HG02571 (cell line): ENCODE measurements around the gene SPTLC2.
"Not testable (repeated sequence)": the region's sequence is repeated elsewhere in the genome, so short reads cannot be mapped to it uniquely, and the experiment has no call there.

ENCODE experiments used
- ATAC-seq: cut with Tn5 transposase; IDR thresholded peaks from one replicate; pipeline ENCODE4 v1.9.1; 2021; ENCODE audit warnings: mild to moderate bottlenecking, moderate library complexity; ENCODE audit not compliant: unreplicated experiment

SPTLC2 gene

DNA sequence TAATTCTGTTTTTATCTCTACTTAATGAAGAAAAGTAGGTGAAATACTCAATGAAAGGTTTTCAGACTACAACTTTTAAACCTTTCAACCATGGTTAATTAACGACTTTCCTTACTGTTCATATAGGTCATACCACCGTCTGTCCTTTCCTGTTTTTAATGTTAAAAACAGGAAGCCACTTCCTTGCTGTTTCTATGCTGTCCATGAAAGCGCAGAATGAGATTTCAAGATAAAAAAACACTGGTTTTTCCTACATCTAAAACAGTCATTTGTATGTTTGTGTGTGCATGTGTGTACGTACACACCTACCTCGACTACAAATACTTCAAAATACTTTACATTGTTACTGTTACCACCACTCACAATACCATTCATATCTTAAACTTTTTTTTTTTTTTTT, 27.3 kb downstream of the SPTLC2 start:
- no peak for ATAC-seq

DNA sequence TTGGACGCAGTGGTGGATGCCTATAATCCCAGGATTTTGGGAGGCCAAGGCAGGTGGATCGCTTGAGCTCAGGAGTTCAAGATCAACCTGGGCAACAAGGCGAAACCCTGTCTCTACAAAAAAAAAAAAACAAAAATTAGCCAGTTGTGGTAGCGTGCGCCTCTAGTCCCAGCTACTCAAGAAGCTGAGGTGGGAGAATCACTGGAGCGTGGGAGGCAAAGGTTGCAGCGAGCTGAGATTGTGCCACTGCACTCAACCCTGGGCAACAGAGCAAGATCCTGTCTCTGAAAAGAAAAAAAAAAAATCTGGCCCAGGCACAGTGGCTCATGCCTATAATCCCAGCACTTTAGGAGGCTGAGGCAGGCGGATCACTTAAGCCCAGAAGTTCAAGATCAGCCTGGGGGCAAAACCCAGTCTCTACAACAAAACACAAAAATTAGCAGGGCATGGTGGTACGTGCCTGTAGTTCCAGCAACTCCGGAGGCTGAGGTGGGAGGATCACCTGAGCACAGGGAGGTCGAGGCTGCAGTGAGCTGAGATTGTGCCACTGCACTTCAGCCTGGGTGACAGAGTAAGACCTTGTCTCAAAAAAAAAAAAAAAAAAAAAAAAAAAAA, 27.9 kb downstream of the SPTLC2 start:
- ATAC-seq = not testable (repeated sequence)

DNA sequence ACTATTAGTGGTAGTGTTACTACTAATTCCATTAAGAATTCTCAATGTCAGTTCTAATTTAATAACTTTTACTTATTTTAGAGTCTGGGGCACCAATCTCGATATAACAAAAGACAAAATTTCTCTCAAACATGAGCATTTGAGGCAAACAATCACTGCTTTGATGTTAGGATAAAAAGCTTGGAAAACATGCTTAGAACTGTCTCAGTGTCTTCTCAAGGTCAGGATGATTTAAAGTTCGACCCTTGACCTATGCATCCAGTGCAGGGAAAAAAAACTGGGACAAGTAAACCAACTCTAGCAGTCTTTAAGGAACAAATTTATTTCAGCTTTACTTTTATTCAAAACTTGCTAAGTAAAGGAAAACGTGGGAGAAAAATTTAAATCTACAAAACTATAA, 31.1 kb downstream of the SPTLC2 start:
- ATAC-seq = no peak

DNA sequence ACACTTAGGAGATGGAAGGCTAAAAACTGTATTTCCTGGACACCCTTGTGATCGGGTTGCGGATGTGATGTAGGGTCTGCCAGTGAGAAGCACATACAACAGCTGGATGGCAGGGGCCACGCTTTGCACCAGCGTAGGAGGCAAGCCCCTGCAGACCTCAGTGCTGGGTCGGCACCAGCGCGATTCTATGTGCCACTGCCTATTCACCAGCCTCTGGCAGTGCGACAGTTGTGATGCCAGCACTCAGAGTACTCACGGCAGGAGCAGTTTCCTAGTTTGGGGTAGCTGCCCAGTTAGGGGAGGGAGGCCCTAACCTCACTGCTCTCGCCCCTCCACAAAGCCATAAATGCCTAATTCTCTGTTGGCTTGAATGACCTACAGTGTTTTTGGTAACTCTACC, 31.6 kb downstream of the SPTLC2 start:
- ATAC-seq = no peak

DNA sequence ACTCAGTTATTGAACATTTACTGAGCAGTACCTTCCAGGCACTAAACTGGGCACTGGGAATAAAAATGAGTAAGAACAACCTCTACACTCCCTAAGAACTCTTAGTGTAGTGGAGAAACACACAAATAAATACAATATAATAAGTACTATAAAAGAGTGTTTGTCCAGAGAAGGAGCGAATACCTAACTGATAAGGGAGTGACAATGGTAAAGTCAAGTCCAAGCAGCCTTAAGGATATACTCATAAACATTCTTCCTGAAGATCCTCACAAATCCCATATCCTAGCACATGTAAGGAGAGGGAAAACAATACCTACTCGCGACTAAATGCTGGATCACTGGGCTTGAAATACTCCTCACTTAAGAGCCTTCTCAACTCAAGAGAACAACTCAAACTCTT, 32.8 kb downstream of the SPTLC2 start:
- no peak for ATAC-seq

DNA sequence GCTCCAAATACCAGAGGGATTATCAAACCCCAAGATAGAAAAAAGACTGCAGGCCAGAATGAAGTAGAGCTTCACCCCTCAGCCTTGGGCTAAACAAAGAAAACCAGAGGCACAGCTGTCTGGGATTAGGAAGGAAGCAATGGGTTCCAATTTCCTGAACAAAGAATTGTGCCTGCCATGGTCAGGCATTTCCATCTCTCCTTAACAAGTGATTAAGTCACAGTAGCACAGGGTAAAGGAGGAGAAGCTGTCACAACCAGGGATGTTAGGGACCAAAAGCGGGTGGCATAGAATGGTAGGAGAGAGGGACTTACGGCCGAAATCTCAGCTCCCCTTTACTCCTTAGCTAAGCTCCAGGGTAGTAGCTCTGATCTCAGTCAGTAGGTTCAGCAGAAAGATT, 33.9 kb downstream of the SPTLC2 start:
- no peak for ATAC-seq

DNA sequence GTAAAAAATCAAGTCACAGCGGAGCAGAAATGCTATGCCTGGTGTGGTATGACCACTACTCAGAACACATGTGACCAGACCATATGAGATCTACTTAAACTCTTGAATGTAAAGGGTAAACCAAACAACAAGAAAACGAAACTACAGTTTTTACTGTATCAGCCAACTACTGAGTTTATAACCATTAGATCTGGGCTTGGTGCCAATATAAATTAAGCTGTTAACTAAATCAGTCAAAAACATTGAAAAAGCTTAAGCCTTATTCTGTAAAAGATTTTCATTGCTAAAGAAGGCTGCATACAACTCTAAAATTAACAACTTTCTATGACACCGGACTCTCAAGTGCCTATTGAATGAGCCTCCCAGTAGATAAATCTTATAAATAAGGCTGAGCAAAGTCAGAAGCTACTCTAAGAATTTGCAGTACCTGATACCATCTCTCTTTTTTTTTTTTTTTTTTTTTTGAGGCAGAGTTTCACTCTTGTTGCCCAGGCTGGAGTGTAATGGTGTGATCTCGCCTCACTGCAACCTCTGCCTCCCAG, 35.4 kb downstream of the SPTLC2 start:
- peak; percentile 95 for ATAC-seq

DNA sequence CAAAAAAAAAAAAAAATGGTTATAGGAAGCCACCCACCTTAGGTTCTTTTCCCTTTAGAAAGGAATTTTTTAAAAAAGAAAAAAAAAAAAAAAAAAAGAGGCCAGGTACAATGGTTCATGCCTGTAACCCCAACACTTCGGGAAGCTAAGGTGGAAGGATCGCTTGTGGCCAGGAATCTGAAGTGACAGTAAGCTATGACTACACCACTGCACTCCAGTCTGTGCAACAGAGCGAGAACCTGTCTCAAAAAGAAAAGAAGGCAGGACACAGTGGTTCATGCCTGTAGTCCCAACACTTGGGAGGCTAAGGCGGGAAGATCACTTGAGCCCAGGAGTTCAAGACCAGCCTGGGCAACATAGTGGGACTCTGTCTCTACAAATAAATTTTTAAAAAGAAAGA, 36.0 kb downstream of the SPTLC2 start:
- no peak for ATAC-seq

DNA sequence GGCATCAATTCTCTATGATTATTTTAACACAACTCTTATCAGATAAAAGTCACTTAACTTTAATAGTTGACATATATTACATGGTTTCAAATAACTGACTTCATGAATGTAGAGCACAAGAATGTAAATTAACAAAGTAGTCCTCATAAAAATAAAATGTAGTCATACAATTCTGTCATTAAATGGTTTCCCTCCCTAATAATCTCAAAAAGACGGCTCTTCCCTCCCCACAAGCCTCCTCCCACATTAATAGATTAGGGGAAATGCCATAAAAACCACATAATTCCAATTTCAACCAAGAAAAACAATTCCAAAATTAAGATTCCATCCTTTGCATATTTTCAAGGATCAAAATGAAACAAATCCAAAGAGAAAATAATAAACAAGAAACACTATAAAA, 36.7 kb downstream of the SPTLC2 start:
- ATAC-seq = no peak

DNA sequence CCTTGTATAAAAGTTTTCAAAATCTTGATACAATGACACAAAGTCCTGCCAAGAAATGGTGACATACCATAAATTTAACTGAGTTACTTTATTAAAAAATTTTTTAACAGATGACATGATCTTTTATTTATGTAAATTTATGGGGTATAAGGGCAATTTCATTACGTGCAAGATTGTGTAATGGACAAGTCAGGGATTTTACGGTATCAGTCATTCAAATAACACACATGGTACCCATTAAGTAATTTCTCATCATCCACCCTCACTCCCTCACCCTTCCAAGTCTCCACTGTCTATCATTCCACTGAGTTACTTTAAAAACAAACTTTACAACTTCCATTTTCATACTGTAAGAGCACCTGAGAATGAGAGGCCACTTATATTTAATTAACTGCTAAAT, 37.4 kb downstream of the SPTLC2 start:
- ATAC-seq = no peak

DNA sequence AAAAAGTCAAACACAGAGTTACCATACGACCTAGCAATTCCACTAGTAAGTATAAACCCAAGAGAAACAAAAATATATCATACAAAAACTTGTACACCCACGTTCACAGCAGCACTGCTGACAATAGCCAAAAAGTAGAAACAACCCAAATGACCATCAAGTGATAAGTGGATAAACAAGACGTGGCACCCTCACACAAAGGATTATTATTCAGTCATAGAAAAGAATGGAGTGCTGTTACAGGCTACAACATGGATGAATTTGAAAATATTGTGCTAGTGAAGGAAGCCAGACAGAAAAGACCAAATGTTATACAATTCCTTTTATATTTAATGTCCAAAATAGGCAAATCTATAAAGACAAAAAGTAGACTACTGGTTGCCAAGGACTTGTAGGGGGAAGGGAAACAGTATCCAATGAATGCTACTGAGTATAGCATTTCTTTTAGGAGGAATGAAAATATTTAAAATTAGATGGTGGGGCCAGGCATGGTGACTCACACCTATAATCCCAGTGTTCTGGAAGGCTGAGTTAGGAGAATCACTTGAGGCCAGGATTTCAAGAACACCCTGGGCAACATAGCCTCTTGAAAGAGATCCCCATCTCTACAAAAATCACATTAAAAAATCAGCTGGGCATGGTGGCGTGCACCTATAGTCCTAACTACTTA, 41.9 kb downstream of the SPTLC2 start:
- ATAC-seq = no peak

DNA sequence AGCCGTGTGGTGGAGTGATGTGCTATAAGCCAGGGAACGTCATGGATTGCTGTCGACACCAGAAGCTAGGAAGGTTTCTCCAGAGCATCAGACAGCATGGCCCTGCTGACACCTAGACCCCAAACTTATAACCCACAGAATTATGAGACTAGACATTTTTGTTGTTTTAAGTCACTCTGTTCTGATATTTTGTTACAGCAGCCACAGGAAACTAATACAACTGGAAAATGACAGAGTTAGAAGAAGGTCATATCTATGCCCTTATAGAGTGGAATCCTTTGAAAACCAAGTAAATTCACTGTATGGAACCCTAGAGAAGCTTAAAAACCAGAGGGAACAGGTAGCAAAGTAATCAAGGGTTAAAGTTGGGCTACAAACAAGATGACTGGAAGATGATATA, 42.5 kb downstream of the SPTLC2 start:
- ATAC-seq = no peak

DNA sequence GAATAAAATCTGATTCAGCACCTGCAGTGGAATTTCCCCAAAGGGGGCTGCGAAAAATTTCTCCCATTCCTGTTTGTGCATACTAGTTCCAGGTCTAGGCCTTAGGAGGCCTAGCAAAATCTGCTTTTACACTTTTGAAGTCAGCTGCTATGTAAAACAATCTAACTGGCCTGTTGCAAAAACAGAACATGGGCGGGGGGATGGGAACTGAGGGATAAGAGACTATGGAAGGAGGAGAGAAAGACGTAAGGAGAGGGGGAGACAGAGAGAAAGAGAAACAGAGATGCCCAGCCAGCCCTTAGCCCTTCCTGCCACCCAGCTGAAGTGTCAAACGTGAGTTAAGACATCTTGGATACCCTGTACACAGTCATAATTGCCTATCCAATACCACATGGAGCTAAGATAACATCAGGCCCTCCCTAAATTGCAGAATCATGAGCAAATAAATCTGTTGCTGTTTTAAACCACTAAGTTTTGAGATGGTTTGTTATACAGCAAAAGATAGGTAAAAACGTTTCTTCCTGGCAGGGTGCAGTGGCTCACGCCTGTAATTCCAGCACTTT, 45.6 kb downstream of the SPTLC2 start:
- no peak for ATAC-seq

DNA sequence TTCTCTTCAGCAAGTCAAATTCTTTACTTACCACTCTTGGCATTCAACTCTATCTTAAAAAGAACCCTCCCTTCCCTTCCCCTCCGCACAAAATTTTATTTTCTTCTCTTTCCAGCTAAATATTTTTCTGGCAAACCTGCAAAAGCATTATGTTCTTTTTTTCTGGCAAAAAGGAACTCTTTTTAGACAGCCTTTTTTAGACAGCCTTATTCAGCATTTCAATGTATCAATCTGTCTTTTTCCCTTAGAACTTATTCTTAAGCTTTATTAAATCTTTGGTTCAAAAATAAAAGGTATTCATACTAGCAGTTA, 50.5 kb downstream of the SPTLC2 start:
- no peak for ATAC-seq

DNA sequence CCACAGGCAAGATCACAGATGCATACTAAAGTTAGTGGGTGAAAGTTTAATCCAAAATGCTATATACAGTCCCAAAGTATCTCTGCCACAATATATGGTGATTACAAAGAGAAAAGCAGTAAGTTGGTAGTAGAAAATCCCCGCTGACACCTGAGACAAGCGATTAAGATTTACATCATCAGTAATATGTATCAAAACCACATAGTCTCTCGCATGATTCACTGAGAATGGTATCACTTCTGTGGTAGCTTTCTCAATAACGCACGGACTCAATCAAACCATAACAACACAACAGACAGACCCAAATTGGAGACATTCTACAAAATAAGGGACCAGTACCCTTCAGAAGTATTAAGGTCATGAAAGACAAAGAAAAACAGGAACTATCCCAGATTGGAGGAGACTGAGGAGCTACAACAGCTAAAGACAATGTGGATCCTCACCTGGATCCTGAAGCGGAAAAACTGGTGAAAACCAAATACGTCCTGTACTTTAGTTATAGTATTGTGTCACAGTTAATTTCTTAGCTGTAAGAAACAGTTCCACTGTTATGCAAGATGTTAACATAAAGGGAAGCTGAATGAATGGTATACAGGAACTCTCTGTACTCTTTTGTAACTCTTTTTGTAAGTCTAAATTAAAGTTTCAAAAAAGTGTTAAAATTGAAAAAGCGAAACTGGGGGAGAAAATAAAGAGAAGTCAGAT, 51.0 kb downstream of the SPTLC2 start:
- ATAC-seq = no peak

DNA sequence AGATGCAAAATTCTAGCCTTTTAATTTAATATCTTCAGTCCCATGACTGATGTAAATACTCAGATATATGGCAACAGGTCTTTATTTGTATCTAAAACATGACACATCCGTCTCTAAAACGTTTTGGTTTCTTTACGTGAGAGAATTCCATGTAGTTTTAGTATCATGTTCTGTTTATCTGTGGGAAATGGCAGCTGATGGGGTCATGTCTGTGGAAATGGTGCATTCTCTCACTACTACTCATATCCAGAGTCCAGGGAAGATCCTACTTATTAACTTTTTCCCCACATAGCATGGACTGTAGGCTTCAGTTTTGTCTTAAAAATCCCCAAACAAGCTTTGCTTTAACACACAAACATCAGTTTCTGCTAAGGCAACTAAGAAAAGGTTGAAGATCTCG, 53.8 kb downstream of the SPTLC2 start:
- no peak for ATAC-seq

DNA sequence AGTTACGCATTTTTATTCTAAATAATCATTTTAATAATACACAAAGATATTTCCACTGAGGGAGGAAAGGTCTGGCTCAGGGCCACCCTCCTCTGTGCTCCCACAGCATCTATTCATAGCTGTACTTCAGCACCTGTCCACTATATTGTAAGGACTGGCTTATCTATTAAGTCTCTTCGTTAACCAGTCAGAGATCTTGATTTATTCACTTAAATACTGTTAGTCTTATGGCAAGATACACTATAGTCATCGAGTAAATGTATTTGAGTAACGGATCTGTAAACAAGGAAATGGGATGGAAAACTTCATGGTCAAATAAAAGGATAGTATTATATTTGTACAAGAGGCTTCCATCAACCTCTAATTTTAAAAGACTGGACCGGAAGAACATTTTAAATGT, 54.6 kb downstream of the SPTLC2 start:
- no peak for ATAC-seq

DNA sequence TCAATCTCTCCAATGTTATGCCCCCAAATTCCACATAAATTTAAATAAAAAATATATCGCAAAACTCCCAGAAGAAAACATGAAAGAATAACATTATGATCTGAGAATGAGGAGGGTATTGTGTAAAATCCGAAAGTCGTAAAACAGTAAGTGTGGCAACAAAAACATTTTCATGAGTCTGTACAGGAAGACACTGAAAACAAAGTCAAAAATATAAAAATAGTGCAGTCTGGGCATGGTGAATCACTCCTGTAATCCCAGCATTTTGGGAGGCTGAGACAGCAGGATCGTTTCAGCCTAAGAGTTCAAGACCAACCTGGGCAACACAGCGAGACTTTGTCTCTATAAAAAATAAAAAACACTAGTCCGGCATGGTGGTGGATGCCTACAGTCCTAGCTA, 57.1 kb downstream of the SPTLC2 start:
- ATAC-seq = no peak

DNA sequence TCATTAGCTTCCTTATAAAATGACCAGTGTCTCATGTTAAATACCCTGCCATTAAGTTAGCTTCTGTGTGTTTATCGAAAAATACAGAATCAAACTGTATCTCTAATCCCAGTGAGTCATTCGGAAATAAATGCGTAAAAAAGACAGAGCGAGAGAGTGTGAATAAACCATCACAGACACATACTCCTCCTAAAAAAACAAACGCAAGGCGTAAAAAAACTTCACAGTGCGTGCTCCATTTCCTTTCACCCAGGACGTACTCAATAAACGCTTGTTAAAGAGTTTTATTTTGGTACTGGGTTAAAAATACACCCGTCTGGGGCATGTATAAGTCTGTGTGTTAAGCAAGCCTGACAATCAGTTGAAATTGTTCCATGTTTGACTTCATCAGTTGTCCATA, 59.0 kb downstream of the SPTLC2 start:
- no peak for ATAC-seq

DNA sequence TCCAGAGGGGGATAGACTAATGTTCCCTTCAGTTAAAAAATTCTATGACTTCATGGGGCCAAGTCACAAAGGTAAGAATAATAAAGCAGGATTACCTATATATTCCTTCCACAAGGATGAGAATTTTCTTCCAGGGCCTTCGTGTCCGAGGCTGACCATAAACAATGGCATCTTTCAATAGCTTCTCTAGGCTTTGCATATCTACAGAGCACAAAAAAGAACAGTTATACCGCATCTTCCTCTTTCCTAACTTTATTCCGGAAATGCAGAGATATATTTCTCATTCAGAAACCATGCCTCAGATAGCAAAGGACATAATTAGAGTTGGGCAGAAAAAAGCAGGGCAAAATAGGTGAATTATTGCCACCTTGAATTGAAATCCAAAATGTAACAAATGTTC, 59.5 kb downstream of the SPTLC2 start:
- ATAC-seq = no peak

DNA sequence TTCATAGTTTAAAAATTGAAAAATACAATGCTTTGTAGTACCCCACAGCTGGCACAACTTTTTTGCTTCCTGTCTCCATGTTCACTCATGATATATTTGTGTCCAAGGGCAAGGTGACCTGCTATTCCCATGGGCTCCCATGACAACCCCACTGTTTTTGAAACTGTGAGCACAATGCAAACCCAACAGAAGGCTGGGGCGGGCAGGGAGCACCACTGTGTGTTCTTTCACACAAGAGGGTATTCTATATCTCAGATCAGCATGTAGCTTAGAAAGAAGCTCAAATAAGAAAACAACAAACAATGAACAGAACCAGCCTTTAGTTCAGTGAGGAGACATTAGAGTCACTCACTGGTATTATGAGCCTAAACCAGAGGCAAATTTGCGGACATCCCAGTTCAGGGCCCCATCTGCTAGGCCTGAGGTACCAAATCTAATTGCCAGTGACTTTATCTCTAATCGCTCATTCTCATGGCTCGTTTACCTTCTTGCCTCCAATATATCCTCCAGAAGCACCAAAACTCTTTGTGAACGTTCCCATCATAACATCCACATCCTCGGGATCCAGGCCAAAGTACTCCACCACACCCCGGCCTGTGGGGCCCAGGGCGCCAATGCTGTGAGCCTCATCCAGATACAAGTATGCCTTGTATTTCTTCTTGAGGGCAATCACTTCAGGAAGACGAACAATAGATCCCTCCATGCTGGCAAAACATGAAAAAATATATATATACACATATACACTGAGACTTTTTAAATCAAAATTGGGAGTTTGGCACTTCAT, 61.4 kb downstream of the SPTLC2 start:
- no peak for ATAC-seq
